ENCODE measurements around the gene AHCYL2.

DNA sequence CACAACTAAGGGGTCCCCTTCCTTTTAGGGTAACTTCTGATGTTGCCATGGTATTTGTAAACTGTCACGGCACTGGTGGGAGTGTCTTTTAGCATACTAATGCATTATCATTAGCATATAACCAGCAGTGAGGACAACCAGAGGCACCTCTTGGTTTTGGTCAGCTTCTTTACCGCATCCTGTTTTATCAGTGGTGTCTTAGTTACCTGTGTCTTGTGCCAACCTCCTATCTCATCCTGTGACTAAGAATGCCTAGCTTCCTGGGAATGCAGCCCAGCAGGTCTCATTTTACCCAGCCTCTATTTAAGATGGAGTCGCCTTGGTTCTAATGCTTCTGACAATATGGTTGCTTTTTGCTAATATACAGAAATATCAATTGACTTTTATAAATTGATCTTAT is 54.9 kb downstream of the AHCYL2 start:
- TF ChIP-seq, protein P1, sequence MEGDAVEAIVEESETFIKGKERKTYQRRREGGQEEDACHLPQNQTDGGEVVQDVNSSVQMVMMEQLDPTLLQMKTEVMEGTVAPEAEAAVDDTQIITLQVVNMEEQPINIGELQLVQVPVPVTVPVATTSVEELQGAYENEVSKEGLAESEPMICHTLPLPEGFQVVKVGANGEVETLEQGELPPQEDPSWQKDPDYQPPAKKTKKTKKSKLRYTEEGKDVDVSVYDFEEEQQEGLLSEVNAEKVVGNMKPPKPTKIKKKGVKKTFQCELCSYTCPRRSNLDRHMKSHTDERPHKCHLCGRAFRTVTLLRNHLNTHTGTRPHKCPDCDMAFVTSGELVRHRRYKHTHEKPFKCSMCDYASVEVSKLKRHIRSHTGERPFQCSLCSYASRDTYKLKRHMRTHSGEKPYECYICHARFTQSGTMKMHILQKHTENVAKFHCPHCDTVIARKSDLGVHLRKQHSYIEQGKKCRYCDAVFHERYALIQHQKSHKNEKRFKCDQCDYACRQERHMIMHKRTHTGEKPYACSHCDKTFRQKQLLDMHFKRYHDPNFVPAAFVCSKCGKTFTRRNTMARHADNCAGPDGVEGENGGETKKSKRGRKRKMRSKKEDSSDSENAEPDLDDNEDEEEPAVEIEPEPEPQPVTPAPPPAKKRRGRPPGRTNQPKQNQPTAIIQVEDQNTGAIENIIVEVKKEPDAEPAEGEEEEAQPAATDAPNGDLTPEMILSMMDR (IDR thresholded peaks at IDR 0.05; ENCODE audit: low read depth, low read length, poor library complexity, severe bottlenecking) = no peak
- no peak for TF ChIP-seq EZH2phosphoT487 (IDR thresholded peaks at IDR 0.05; ENCODE audit: borderline replicate concordance, low read length)
